Motor neuron (in vitro differentiated cells): ENCODE measurements around the gene MCM7. TPM values are rescaled to one million over a fixed set of nuclear protein-coding genes. Genes with fewer than 3 reads are reported as not detected.

Experiments
- ATAC-seq, 8 experiments: fragments of 200-7000 bp; cut with Tn5 transposase; replicated peaks in 6 of 8; 2 replicates each; pipeline ENCODE4 v1.8.0; 2021; ENCODE audit warnings: mild to moderate bottlenecking in 8 of 8, moderate library complexity in 8 of 8
- H3K27ac ChIP-seq, 2 donors: fragments of 250-450 bp; sonication (Bioruptor Pico); 2 replicates each; pipeline ENCODE4 v1.9.0; 2021; ENCODE audit warnings: antibody characterized with exemption in 2 of 2, mild to moderate bottlenecking in 2 of 2, moderate library complexity in 1 of 2
- H3K4me1 ChIP-seq, 2 donors: fragments of 250-450 bp; sonication (Bioruptor Pico); replicated peaks in 1 of 2; 2 replicates each; pipeline ENCODE4 v1.6.1; 2021; ENCODE audit warnings: antibody characterized with exemption in 2 of 2, mild to moderate bottlenecking in 2 of 2, moderate library complexity in 1 of 2
- H3K4me3 ChIP-seq, 5 donors: fragments of 250-450 bp; sonication (Bioruptor Pico); 2 replicates each; pipeline ENCODE4 v1.9.0; 2021; ENCODE audit warnings: antibody characterized with exemption in 5 of 5, mild to moderate bottlenecking in 5 of 5, moderate library complexity in 4 of 5
- WGBS, 10 experiments: fragments of 450-650 bp; shearing (Covaris generic); methylation state at CpG; one replicate each; pipeline ENCODE4 v1.0.0; 2022; 5-methylcytosine and 5-hydroxymethylcytosine counted together
- in situ Hi-C, 9 experiments: fragments of 400-800 bp; cut with MboI; loops; one replicate each; pipeline ENCODE4 v1.15.0; 2021; ENCODE audit warnings: low sequenced_read_pairs in 9 of 9, low pct_unique_long_range_greater_than_20kb in 2 of 9; ENCODE audit not compliant: unreplicated experiment in 9 of 9
- total RNA-seq, 8 experiments: library from RNA; unstranded; fragments of 300-600 nt; gene quantifications; 2 replicates each; pipeline versions ENCODE4 v1.2.3 to v1.2.4, GENCODE V29; 2022

MCM7 gene
- total RNA-seq, 8 experiments from 2014 or later = 15.0 to 262 (median 73.9) TPM

- Histone ChIP-seq H3K4me3 (no peak overlapping the region), H3K4me1 (peaks cover 14 to 15% of the 10 kb centered on the region in 2 donors)
Measured at GRCh38 chr7:100102950-100103840, 2.0 kb upstream of the MCM7 start.

GRCh38 chr7:100100420-100101015, 679 bp downstream of the MCM7 start:
- 0 to 1% methylated on average over 4 to 28 of the region's 61 CpGs; no CpG with 5 or more reads in 8 of the 10 experiments for WGBS, 10 experiments
- H3K27ac ChIP-seq = peak overlapping the region; percentile 75 to 93
- ATAC-seq = peak; percentile 66 to 76 (median 72)
- H3K4me3 ChIP-seq = peak overlapping the region; percentile 49 to 78 (median 68)
- peaks cover 14 to 15% of the 10 kb centered on the region in 2 donors for H3K4me1 ChIP-seq
- in situ Hi-C loops = no loop called here

More at GRCh38 chr7:100102950-100103840, 2.0 kb upstream of the MCM7 start:
- ATAC-seq = no peak
- H3K27ac ChIP-seq = no peak overlapping the region
- WGBS, 10 experiments = 81 to 100% (median 90%) methylated on average over 1 to 4 of the region's 17 CpGs; no CpG with 5 or more reads in 5 of the 10 experiments
- in situ Hi-C loops = no loop called here

- Histone ChIP-seq H3K27ac (peak overlapping the region; percentile 75 to 93), H3K4me3 (peak overlapping the region; percentile 49 to 78 (median 68)), H3K4me1 (peaks cover 14 to 15% of the 10 kb centered on the region in 2 donors)
- ATAC-seq = no peak
- WGBS, 10 experiments = 63 to 100% (median 81%) methylated on average over 1 to 11 of the region's 12 CpGs; no CpG with 5 or more reads in 2 of the 10 experiments
- in situ Hi-C loops = no loop called here
Measured at GRCh38 chr7:100099452-100099851, 1.7 kb downstream of the MCM7 start.

GRCh38 chr7:100098913-100099312, 2.3 kb downstream of the MCM7 start:
- in situ Hi-C loops = no loop called here
- peak overlapping the region in 1 of 5 donors; percentile 78 for H3K4me3 ChIP-seq
- peaks cover 14 to 15% of the 10 kb centered on the region in 2 donors for H3K4me1 ChIP-seq
- H3K27ac ChIP-seq = no peak overlapping the region
- ATAC-seq = no peak
- WGBS, 10 experiments = 75 to 100% (median 100%) methylated on average over 1 to 7 of the region's 10 CpGs; no CpG with 5 or more reads in 3 of the 10 experiments

- in situ Hi-C loops = no loop called here
- no peak overlapping the region for H3K4me3 ChIP-seq
- no peak overlapping the region for H3K27ac ChIP-seq
- no peak for ATAC-seq
- 90 to 100% (median 98%) methylated on average over 1 to 7 of the region's 17 CpGs; no CpG with 5 or more reads in 5 of the 10 experiments for WGBS, 10 experiments
- H3K4me1 ChIP-seq = peaks cover 10% of the 10 kb centered on the region in 2 donors
Measured at GRCh38 chr7:100095704-100096103, 5.5 kb downstream of the MCM7 start.

GRCh38 chr7:100095289-100095688, 5.9 kb downstream of the MCM7 start:
- Histone ChIP-seq H3K4me1 (peaks cover 10% of the 10 kb centered on the region in 2 donors), H3K27ac (no peak overlapping the region), H3K4me3 (no peak overlapping the region)
- in situ Hi-C loops = no loop called here
- WGBS, 10 experiments = 80 to 100% (median 94%) methylated on average over 1 to 4 of the region's 9 CpGs; no CpG with 5 or more reads in 6 of the 10 experiments
- ATAC-seq = no peak

GRCh38 chr7:100093925-100094486, 7.2 kb downstream of the MCM7 start:
- in situ Hi-C loops = no loop called here
- Histone ChIP-seq H3K4me1 (peaks cover 8% of the 10 kb centered on the region in 2 donors), H3K27ac (no peak overlapping the region), H3K4me3 (no peak overlapping the region)
- 80 to 100% (median 83%) methylated on average over 1 to 8 of the region's 16 CpGs; no CpG with 5 or more reads in 1 of the 10 experiments for WGBS, 10 experiments
- ATAC-seq = no peak

GRCh38 chr7:100093498-100093897, 7.7 kb downstream of the MCM7 start:
- H3K27ac ChIP-seq = no peak overlapping the region

GRCh38 chr7:100093054-100093453, 8.1 kb downstream of the MCM7 start:
- no peak overlapping the region for H3K27ac ChIP-seq
- no peak for ATAC-seq

More at GRCh38 chr7:100093498-100093897, 7.7 kb downstream of the MCM7 start:
- WGBS, 10 experiments = 27 to 100% (median 79%) methylated on average over 2 to 6 of the region's 13 CpGs; no CpG with 5 or more reads in 6 of the 10 experiments
- Histone ChIP-seq H3K4me3 (no peak overlapping the region), H3K4me1 (peaks cover 6% of the 10 kb centered on the region in 2 donors)
- ATAC-seq = no peak
- in situ Hi-C loops = no loop called here

GRCh38 chr7:100091411-100092181, 9.6 kb downstream of the MCM7 start:
- in situ Hi-C loops = no loop called here
- H3K27ac ChIP-seq = no peak overlapping the region
- H3K4me1 ChIP-seq = peaks cover 10 to 12% of the 10 kb centered on the region in 2 donors
- ATAC-seq = peak in 1 of 8 experiments; percentile 1
- WGBS, 10 experiments = 17 to 85% (median 63%) methylated on average over 2 to 12 of the region's 19 CpGs; no CpG with 5 or more reads in 2 of the 10 experiments
- no peak overlapping the region for H3K4me3 ChIP-seq

More at GRCh38 chr7:100093054-100093453, 8.1 kb downstream of the MCM7 start:
- in situ Hi-C loops = no loop called here
- peaks cover 9 to 10% of the 10 kb centered on the region in 2 donors for H3K4me1 ChIP-seq
- no peak overlapping the region for H3K4me3 ChIP-seq
- WGBS, 10 experiments = 20 to 100% (median 67%) methylated on average over 1 to 3 of the region's 8 CpGs; no CpG with 5 or more reads in 5 of the 10 experiments

GRCh38 chr7:100090527-100091410, 10.4 kb downstream of the MCM7 start:
- in situ Hi-C loops = no loop called here
- H3K4me1 ChIP-seq = peaks cover 10 to 12% of the 10 kb centered on the region in 2 donors
- H3K27ac ChIP-seq = no peak overlapping the region
- H3K4me3 ChIP-seq = no peak overlapping the region
- 78 to 100% (median 100%) methylated on average over 1 to 11 of the region's 14 CpGs; no CpG with 5 or more reads in 3 of the 10 experiments for WGBS, 10 experiments
- ATAC-seq = no peak
